Caco-2 (cell line): ENCODE measurements around the gene PLCB4. TPM values are rescaled to one million over a fixed set of nuclear protein-coding genes. Genes with fewer than 3 reads are reported as not detected.

Experiments
- BruUV-seq: library from RNA; stranded (reverse); fragments of 400-500 nt; replicated peaks from 2 replicates; lab custom pipeline; 2021; lab: Mats Ljungman, UMichigan
- CTCF ChIA-PET: fragments of 300-600 bp; sonication (Branson Sonifier 250); formaldehyde crosslinking; loops from one replicate; lab custom pipeline; 2022; ENCODE audit warnings: antibody characterized with exemption; lab: Charles Lee
- POLR2A ChIA-PET: fragments of 300-600 bp; sonication (Branson Sonifier 250); formaldehyde crosslinking; loops from one replicate; lab custom pipeline; 2022; ENCODE audit warnings: antibody characterized with exemption; lab: Charles Lee
- DNase-seq, 2 experiments: peaks; one replicate each; pipeline versions ENCODE4 v3.0.0 to v3.0.0-alpha.2; 2020 to 2022
- H3K27me3 ChIP-seq: replicated peaks from 2 replicates; pipeline ENCODE4 v1.6.0; 2011; ENCODE audit warnings: low read length; ENCODE audit not compliant: control insufficient read depth, insufficient read depth
- H3K36me3 ChIP-seq: 2 replicates; pipeline ENCODE4 v1.5.1; 2011; ENCODE audit warnings: low read length; ENCODE audit not compliant: control insufficient read depth, insufficient read depth
- H3K4me1 ChIP-seq: fragments of 250-450 bp; sonication (Bioruptor Pico); 2 replicates; pipeline ENCODE4 v1.5.1; 2020; ENCODE audit warnings: mild to moderate bottlenecking
- H3K4me3 ChIP-seq: 2 replicates; pipeline ENCODE4 v1.5.1; 2011; ENCODE audit warnings: low read depth, mild to moderate bottlenecking, control low read depth, low read length
- H3K9me3 ChIP-seq: fragments of 250-450 bp; sonication (Bioruptor Pico); 2 replicates; pipeline ENCODE4 v1.5.1; 2020; ENCODE audit warnings: mild to moderate bottlenecking, moderate library complexity
- H3K27ac Mint-ChIP-seq: one replicate; pipeline ENCODE4 v1.8.0; 2022; ENCODE audit warnings: mixed read lengths; ENCODE audit not compliant: unreplicated experiment
- H3K27me3 Mint-ChIP-seq: one replicate; pipeline ENCODE4 v1.8.0; 2022; ENCODE audit warnings: mixed read lengths; ENCODE audit not compliant: insufficient read depth, unreplicated experiment
- H3K36me3 Mint-ChIP-seq: one replicate; pipeline ENCODE4 v1.8.0; 2022; ENCODE audit warnings: mild to moderate bottlenecking, mixed read lengths; ENCODE audit not compliant: insufficient read depth, unreplicated experiment
- H3K4me1 Mint-ChIP-seq: one replicate; pipeline ENCODE4 v1.8.0; 2022; ENCODE audit warnings: low read depth, mixed read lengths; ENCODE audit not compliant: unreplicated experiment
- H3K4me3 Mint-ChIP-seq: one replicate; pipeline ENCODE4 v1.8.0; 2022; ENCODE audit warnings: mild to moderate bottlenecking, moderate library complexity, mixed read lengths; ENCODE audit not compliant: unreplicated experiment
- H3K9me3 Mint-ChIP-seq: one replicate; pipeline ENCODE4 v1.8.0; 2022; ENCODE audit warnings: mixed read lengths; ENCODE audit not compliant: unreplicated experiment
- CTCF ChIP-seq, 2 experiments: fragments of 200-600 bp in 1 of 2; IDR thresholded peaks; 1 replicate in 1 of 2; 2 replicates in 1 of 2; pipeline versions ENCODE4 v1.5.1 to v1.8.0; 2011 to 2022; ENCODE audit warnings: antibody characterized with exemption in 1 of 2, control low read depth in 1 of 2, inconsistent platforms in 1 of 2, low read depth in 1 of 2, low read length in 1 of 2, mild to moderate bottlenecking in 1 of 2, moderate library complexity in 1 of 2; ENCODE audit not compliant: insufficient read depth in 1 of 2, severe bottlenecking in 1 of 2, unreplicated experiment in 1 of 2
- intact Hi-C: fragments of 100-400 bp; cut with micrococcal nuclease; formaldehyde crosslinking; loops from one replicate; pipeline ENCODE4 v1.10.0; 2022; ENCODE audit not compliant: unreplicated experiment
- total RNA-seq: library from RNA; stranded (reverse); gene quantifications from 2 replicates; pipeline ENCODE4 v1.2.3, GENCODE V29; 2022

PLCB4 gene
- total RNA-seq, 1 experiment from 2014 or later: 3.0 TPM

GRCh38 chr20:9255171-9255570 lies 186.3 kb downstream of the PLCB4 start:
- H3K27ac Mint-ChIP-seq: no peak overlapping the region
- Histone ChIP-seq H3K4me1 (no peaks in the 10 kb centered on the region), H3K9me3 (no peaks in the 10 kb centered on the region), H3K36me3 (no peaks in the 10 kb centered on the region), H3K27me3 (no peaks in the 10 kb centered on the region), H3K4me3 (no peak overlapping the region)
- H3K27me3 Mint-ChIP-seq: peaks cover 4% of the 10 kb centered on the region
- no peaks in the 10 kb centered on the region for H3K9me3 Mint-ChIP-seq
- no peak for DNase-seq
- no peaks in the 10 kb centered on the region for H3K4me1 Mint-ChIP-seq
- TF ChIP-seq CTCF (IDR thresholded peaks at IDR 0.05; ENCODE audit: insufficient read depth in 1 of 2, low read depth in 1 of 2, low read length in 1 of 2, severe bottlenecking in 1 of 2, unreplicated experiment in 1 of 2): no peak
- no peaks in the 10 kb centered on the region for H3K36me3 Mint-ChIP-seq
- BruUV-seq: no TSS peak
- ChIA-PET CTCF (no interaction called here), POLR2A (no interaction called here)
- no peak overlapping the region for H3K4me3 Mint-ChIP-seq
- intact Hi-C loops: no loop called here

GRCh38 chr20:9256393-9256792 lies 187.5 kb downstream of the PLCB4 start:
- Histone ChIP-seq H3K4me3 (no peak overlapping the region), H3K9me3 (no peaks in the 10 kb centered on the region), H3K27me3 (no peaks in the 10 kb centered on the region), H3K36me3 (no peaks in the 10 kb centered on the region), H3K4me1 (no peaks in the 10 kb centered on the region)
- BruUV-seq: no TSS peak
- peaks cover 4% of the 10 kb centered on the region for H3K27me3 Mint-ChIP-seq
- CTCF ChIA-PET: no interaction called here
- H3K4me1 Mint-ChIP-seq: no peaks in the 10 kb centered on the region
- no peak for DNase-seq
- H3K27ac Mint-ChIP-seq: no peak overlapping the region
- TF ChIP-seq CTCF (IDR thresholded peaks at IDR 0.05; ENCODE audit: insufficient read depth in 1 of 2, low read depth in 1 of 2, low read length in 1 of 2, severe bottlenecking in 1 of 2, unreplicated experiment in 1 of 2): no peak
- H3K9me3 Mint-ChIP-seq: no peaks in the 10 kb centered on the region
- no peaks in the 10 kb centered on the region for H3K36me3 Mint-ChIP-seq
- no peak overlapping the region for H3K4me3 Mint-ChIP-seq
- intact Hi-C loops: no loop called here
- POLR2A ChIA-PET: no interaction called here

GRCh38 chr20:9258901-9259300 lies 190.0 kb downstream of the PLCB4 start:
- H3K27ac Mint-ChIP-seq: no peak overlapping the region
- Histone ChIP-seq H3K27me3 (no peaks in the 10 kb centered on the region), H3K4me1 (no peaks in the 10 kb centered on the region), H3K36me3 (no peaks in the 10 kb centered on the region), H3K9me3 (no peaks in the 10 kb centered on the region), H3K4me3 (no peak overlapping the region)
- no peak for TF ChIP-seq CTCF (IDR thresholded peaks at IDR 0.05; ENCODE audit: insufficient read depth in 1 of 2, low read depth in 1 of 2, low read length in 1 of 2, severe bottlenecking in 1 of 2, unreplicated experiment in 1 of 2)
- POLR2A ChIA-PET: no interaction called here
- CTCF ChIA-PET: no interaction called here
- intact Hi-C loops: no loop called here
- no peaks in the 10 kb centered on the region for H3K36me3 Mint-ChIP-seq
- no TSS peak for BruUV-seq
- H3K4me3 Mint-ChIP-seq: no peak overlapping the region
- no peak for DNase-seq
- peaks cover 9% of the 10 kb centered on the region for H3K27me3 Mint-ChIP-seq
- H3K4me1 Mint-ChIP-seq: no peaks in the 10 kb centered on the region
- H3K9me3 Mint-ChIP-seq: no peaks in the 10 kb centered on the region
